ENCODE results near the gene TMEM200B.

The TMEM200B gene

DNA sequence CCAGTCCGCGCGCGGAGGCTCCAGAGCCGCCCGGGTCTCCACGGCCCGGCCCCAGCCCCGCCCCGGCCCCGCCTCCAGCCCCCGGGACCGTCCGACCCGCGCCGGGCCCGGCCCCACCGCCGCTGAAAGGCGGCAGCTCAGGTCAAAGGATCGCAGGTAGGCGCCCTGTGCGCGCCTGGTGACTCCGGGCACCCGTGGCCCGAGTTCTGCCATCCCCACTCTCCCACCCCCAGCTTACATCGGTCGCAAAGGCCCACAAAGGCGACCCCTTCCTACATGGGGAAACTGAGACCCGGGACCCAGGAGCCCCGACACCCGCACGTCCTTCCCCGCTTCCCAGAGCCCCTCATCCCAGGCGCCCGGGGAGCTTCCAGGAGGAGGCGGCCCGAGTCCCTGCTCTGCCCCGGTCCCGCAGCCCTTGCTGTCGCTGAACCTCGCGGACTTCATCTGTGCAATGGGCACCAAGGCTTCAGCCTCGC is at the start of gene TMEM200B:
TMEM200B (minus strand) TSS at position 17 of the 479 bp plus-strand sequence. CDS start 2,075 bp downstream, outside the sequence.
- DNase-seq (ENCODE audit: low read depth in 2 of 2) = no peak
- TF ChIP-seq, protein P1, sequence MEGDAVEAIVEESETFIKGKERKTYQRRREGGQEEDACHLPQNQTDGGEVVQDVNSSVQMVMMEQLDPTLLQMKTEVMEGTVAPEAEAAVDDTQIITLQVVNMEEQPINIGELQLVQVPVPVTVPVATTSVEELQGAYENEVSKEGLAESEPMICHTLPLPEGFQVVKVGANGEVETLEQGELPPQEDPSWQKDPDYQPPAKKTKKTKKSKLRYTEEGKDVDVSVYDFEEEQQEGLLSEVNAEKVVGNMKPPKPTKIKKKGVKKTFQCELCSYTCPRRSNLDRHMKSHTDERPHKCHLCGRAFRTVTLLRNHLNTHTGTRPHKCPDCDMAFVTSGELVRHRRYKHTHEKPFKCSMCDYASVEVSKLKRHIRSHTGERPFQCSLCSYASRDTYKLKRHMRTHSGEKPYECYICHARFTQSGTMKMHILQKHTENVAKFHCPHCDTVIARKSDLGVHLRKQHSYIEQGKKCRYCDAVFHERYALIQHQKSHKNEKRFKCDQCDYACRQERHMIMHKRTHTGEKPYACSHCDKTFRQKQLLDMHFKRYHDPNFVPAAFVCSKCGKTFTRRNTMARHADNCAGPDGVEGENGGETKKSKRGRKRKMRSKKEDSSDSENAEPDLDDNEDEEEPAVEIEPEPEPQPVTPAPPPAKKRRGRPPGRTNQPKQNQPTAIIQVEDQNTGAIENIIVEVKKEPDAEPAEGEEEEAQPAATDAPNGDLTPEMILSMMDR (IDR thresholded peaks at IDR 0.05; ENCODE audit: low read depth, low read length) = no peak
- peak within 1 kb of the TSS; percentile 62 to 73 for H3K4me3 ChIP-seq (replicated peaks in 1 of 2; ENCODE audit: low read depth in 2 of 2, low read length in 2 of 2)

DNA sequence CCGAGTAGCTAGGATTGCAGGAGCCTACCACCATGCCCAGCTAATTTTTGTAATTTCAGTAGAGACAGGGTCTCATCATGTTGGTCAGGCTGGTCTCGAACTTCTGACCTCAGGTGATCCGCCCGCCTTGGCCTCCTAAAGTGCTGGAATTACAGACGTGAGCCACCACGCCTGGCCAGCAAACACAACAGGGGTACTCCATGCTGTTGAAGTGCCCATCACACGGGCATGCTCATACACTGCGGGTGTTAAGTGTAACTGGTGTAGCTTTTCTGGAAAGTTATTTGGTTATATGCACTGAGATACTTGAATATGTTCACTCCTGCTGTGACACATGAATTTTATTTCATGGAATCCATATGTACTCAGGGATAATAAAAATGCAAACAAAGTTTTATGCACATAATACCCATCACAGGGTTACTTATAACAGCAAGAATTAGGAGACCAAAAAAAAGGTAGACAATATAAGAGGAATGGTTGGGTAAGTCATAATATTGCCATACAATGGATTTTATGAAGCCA is 48.8 kb upstream of the TMEM200B start:
- no peak for DNase-seq (ENCODE audit: low read depth in 2 of 2)
- H3K4me3 ChIP-seq (replicated peaks in 1 of 2; ENCODE audit: low read depth in 2 of 2, low read length in 2 of 2) = no peak overlapping the region
- TF ChIP-seq, protein P1 (IDR thresholded peaks at IDR 0.05; ENCODE audit: low read depth, low read length) = no peak

DNA sequence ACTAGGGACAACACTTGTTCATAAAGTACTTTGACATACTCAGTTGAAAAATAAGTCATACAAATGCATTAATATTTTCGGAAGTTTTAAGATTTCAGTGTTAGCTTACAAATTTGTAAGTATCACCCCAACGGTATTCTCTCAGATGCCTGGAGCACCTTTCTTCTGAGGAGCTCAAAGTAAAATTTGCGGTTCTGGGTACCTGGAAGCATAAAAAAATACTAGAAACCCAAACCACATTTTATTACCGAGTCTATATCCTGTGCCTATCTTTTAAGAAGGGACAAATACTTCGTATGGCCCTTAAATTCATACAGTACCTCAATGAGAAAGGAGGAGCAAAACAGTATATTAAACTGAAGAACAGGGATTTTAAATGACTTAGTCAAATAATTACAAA is 47.8 kb upstream of the TMEM200B start:
- TF ChIP-seq, protein P1 (IDR thresholded peaks at IDR 0.05; ENCODE audit: low read depth, low read length) = no peak
- no peak overlapping the region for H3K4me3 ChIP-seq (replicated peaks in 1 of 2; ENCODE audit: low read depth in 2 of 2, low read length in 2 of 2)
- DNase-seq (ENCODE audit: low read depth in 2 of 2) = no peak

DNA sequence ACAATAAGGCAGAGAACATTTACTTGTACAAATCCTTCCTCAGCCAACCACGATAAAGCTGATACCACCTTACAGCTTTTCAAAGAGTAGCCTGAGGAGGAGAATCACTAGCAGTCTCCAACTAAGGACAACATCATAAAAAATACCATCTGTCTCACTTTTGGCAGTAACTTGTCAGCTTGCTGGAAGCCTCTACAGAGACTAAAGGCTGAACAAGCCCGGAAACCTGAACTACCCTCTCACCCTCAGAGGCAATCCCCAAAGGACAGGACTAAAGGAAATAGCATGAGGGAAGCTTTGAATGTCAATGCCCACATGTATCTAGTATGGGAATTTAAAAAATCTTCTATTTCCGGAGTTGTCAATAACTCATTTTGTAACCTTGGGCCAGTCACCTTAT is 47.4 kb upstream of the TMEM200B start:
- DNase-seq (ENCODE audit: low read depth in 2 of 2) = peak; percentile 53 to 72
- TF ChIP-seq, protein P1 (IDR thresholded peaks at IDR 0.05; ENCODE audit: low read depth, low read length) = no peak
- H3K4me3 ChIP-seq (replicated peaks in 1 of 2; ENCODE audit: low read depth in 2 of 2, low read length in 2 of 2) = no peak overlapping the region

DNA sequence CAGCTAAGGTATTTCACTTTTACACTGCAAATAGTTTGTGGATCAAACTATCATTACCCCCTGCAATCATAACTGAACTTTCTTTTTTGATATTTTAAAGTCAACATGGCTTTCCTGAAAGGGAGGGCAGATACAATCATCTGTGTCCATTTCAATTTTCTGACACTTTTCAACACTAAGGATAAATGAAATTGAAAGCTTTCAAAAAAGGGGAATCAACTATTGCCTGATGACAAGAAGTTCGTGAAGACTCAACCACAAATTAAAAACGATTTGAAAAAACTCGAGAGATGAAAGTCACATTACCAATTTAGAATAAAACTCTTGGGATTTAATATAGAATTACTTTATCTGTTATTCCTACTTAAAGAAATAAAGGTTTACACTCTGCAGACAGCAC is 46.3 kb upstream of the TMEM200B start:
- DNase-seq (ENCODE audit: low read depth in 2 of 2) = no peak
- TF ChIP-seq, protein P1 (IDR thresholded peaks at IDR 0.05; ENCODE audit: low read depth, low read length) = no peak
- H3K4me3 ChIP-seq (replicated peaks in 1 of 2; ENCODE audit: low read depth in 2 of 2, low read length in 2 of 2) = no peak overlapping the region

DNA sequence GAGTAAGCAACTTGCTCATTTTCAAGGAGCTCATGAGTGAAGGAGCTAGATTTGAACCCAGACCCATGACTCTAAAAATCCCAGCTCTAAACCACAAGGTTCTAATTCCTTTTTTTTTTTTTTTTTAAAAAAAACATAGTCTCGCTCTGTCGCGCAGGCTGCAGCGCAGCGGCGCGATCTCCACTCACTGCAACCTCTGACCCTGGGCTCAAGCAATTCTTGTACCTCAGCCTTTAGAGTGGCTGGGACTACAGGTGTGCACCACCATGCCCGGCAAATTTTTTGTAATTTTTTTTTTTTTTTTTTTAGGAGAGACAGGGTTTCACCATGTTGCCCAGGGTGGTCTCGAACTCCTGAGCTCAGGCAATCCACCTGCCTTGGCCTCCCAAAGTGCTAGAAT is 44.2 kb upstream of the TMEM200B start:
- TF ChIP-seq, protein P1 (IDR thresholded peaks at IDR 0.05; ENCODE audit: low read depth, low read length) = no peak
- no peak for DNase-seq (ENCODE audit: low read depth in 2 of 2)
- no peak overlapping the region for H3K4me3 ChIP-seq (replicated peaks in 1 of 2; ENCODE audit: low read depth in 2 of 2, low read length in 2 of 2)
